ENCODE measurements around the gene SEMA5A.

Gene SEMA5A

DNA sequence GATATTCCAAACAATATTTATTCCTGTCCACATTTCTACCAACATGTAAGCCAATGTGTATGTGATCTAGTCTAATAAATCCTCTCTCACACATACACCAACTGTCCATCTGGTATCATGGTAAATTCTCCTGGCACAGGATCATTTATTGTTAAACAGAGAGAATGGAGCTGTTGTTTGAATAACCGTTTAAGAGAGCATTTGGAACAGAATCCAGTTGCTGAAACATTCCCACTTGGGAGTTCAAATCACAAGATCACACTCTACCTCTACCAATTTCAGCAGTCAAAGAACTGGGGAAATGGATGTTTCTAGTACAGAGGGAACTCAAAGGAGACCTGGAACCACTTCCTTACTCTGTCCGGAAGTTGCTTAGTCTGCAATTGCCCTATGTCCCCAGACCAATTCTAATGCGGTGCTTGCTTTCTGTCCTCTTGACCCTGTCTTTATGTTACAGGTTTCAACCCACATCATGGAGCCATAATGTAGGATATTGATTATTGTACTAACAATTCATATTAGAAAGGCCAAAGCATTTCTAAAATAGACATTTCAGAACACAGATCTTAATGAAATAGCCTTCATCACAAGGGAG, 488.4 kb downstream of the SEMA5A start:
- DNase-seq (ENCODE audit: low spot score): peak; percentile 94

- no peak for DNase-seq (ENCODE audit: low spot score)
Observed at GRCh38 chr5:9056046-9056445, 489.8 kb downstream of the SEMA5A start.

DNA sequence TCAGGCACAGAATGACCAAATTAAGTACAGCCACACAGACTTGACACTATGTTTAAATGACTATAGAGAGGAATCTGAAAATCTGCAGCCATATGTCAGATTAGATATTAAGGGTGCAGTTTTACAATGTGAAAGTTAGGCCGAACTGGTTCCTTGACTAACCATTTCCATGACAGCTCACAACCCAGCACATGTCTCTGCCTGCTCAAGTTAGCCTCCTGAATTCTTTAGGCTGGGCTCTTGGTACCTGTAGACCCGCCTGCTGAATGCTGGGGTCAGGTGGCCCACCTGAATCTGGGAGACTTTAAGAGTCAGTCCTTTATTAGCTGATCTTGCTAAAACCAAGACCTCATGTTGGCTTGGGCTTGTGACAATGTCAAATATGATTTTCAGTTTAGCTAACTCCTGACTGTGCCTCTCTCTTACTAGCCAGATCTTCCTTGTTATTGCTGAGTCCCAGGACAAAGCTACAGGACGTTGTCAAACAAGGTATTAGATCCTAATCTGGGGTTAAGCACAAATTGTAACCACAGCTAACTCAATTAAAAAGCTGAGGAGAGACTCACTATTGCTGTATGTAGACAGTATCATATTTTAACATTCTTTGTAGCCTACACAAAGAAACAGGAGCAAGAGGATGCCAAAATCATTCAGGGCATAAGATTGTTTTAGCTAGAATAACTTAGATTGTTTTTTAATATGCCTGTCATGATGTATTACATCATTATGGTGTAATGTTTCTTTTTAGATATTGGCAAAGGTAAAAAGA, 490.9 kb downstream of the SEMA5A start:
- no peak for DNase-seq (ENCODE audit: low spot score)

DNA sequence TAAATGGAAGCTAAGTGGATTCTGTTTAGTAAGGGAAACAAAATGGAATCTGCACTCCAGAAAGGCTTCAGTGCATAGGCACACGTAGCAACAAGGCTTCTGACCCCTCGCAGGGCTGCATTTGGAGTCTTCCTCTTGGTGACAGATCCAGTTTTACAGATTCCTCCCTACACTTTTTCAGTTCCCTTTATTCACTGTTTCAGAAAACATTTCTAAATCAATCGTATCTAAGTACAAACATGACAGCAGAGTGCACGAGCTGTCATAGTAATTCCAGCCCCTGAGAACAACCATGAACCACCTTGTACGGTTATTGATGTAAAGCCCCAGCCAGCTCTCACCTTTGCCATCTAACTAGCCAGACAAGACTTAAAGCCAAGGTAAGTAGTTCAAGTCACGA, 491.6 kb downstream of the SEMA5A start:
- no peak for DNase-seq (ENCODE audit: low spot score)

DNA sequence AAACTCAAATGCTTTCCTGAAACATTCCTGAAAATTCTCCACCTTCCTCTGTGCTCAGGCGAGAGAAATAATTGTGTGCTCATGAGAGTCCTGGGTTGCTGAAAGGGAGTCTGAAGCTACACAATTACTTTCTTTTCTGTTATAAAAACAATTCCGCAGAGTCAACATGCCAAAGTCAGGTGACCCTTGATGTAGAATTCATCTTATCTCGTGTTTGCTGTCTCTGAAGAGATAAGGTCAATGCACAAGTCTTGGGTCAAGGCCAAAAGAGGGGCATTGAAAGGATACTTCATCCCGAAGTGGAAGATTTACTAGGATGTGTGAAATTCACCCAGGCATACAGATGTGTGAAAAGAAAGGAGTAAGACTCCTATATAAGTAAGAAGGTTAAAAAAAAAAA, 493.5 kb downstream of the SEMA5A start:
- DNase-seq (ENCODE audit: low spot score): no peak

- DNase-seq (ENCODE audit: low spot score): no peak
Observed at GRCh38 chr5:9051779-9052178, 494.1 kb downstream of the SEMA5A start.

DNA sequence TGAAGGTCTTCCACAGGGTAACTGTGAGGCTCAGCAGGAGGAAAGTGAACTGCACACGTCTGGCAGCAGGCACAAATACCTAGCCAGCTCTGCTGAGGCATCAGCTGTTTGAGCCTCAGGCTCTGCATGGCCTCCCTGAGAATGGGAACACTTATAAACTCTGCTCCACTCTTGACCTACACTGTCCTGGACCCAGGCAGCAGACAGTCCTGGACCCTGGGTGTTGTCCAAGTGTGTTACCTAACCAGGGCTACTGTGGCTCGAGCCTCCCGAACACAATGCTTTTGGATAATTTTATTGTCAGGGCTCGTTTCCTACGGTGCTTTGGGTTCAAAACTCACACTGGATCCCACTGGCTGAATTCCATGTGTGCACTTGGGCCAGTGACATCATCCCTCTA, 497.9 kb downstream of the SEMA5A start:
- no peak for DNase-seq (ENCODE audit: low spot score)

GRCh38 chr5:9046756-9047481, 499.0 kb downstream of the SEMA5A start:
- DNase-seq (ENCODE audit: low spot score): no peak

DNA sequence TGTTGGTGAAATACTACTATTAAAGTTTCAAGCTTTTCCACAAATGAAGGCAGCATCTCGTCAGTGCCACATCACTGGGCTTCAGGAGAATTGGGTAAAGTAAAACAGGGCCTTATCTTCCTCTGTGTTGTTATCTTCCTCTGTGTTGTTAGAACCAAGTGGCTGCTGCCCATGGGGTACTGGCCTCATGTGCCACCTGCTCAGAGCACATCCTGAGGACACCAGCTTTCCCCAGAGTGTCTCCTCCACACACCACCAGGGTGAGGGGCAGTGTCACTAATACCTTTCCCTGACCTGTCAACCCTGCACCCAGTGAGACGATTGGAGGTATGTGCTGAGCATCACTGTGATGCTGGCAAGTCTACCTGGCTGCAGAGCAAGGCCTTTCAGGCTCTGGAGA, 499.9 kb downstream of the SEMA5A start:
- DNase-seq (ENCODE audit: low spot score): no peak

GRCh38 chr5:9042241-9042640, 503.6 kb downstream of the SEMA5A start:
- no peak for DNase-seq (ENCODE audit: low spot score)

DNA sequence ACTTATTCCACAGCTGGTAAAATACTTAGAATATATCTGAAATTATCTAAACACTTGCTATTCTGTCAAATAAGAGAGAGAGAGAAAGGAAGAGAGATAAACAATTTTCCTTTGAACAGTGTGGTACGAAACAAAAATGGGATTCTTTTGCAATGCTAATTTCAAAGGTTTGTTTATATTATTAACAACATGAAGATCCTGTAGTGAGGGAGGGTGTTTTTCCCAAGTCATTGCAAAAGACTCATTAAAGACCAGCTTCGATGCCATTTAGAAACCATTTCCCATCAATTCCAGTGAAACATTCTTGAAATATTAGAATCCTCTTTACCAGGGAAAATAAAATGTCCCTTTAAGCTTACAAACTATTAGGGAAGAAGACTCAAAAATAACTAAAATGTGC, 505.4 kb downstream of the SEMA5A start:
- no peak for DNase-seq (ENCODE audit: low spot score)

GRCh38 chr5:9037048-9037447, 508.8 kb downstream of the SEMA5A start:
- no peak for DNase-seq (ENCODE audit: low spot score)

DNA sequence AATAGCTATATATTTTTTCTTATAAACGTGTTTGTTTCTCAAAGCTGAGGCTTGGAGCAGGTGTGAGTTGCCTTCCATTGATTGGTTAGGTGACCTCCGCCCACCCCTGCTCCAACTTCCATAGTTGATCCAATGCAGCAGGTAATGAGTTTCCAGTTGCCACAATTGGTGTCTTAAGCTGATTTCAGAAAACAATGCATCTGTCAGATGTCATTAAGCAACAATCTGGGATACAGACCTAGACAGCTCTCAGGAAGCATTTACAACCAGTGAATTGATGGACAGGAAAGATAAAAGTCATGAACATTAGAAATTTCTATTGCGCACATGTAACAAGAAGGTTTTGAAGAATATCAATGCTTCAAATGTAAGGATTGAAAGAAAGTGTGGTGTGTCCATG, 510.5 kb downstream of the SEMA5A start:
- DNase-seq (ENCODE audit: low spot score): no peak

DNA sequence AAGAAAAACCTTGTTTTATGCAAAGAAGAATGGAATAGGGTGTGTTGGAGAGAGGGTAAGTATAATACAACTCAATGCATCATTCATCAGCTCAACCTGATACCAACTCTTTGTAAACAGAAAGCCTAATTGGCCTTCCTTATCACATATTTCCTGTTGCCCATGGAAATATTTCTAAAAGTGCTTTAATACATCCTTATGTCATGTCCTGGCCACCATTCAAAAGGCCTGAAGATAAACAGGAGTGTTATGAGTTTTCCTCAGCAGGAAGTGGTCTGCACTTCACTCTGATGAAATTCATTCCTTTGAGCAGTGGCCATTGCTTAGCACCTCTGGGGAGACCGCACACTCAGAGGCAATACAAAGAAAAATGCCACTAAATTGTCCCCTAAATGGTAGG, 511.2 kb downstream of the SEMA5A start:
- no peak for DNase-seq (ENCODE audit: low spot score)

GRCh38 chr5:9033524-9033923, 512.4 kb downstream of the SEMA5A start:
- no peak for DNase-seq (ENCODE audit: low spot score)

- DNase-seq (ENCODE audit: low spot score): no peak
Observed at GRCh38 chr5:9025942-9026341, 519.9 kb downstream of the SEMA5A start.

DNA sequence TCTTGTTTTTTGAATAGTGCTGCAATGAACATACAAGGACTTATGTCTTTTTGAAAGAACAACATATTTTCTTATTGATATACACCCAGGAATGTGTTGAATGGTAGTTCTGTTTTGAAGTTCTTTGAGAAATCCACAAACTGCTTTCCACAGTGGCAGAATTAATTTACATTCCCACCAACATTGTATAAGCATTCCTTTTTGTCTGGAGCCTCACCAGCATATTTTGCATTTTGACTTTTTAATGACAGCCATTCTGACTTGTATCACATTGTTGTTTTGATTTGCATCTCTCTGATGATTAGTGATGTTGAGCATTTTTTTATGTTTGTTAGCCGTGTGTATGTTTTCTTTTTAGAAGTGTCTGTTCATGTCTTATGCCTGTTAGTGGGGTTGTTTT, 524.9 kb downstream of the SEMA5A start:
- no peak for DNase-seq (ENCODE audit: low spot score)

DNA sequence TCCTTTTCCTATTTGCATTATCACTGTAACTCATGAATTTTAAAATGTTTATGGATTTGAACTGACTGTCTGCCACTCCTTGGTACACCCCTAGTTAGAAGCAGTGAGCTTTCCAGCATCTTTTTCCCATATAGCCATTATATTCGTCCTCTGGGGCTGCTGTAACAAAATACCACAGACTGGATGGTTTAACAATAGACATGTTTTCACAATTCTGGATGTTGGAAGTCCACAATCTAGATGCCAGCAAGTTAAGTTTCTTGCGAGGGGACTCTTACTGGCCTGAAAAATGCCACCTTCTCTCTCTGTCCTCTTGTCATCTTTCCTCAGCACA, 530.0 kb downstream of the SEMA5A start:
- DNase-seq (ENCODE audit: low spot score): no peak

- no peak for DNase-seq (ENCODE audit: low spot score)
Observed at GRCh38 chr5:9015260-9015936, 530.5 kb downstream of the SEMA5A start.

DNA sequence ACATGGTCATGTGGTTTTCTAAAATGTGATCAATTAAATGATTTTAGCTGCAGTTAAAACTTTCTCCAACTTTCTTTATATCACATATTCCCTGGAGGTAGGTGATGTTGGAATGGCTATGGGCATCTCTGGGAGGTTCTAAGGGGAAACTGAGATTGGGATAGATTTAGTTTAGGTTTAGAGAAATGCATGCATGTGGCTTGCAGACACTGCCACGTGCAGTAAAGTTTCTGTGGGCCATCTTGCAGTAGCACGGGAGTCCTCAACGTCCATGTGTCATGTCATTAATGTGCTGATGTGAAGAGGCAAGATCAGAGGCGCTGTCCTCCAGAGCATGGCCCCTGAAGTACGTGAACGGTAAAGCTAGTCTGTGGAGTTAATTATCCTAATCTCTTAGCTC, 532.7 kb downstream of the SEMA5A start:
- DNase-seq (ENCODE audit: low spot score): no peak

- DNase-seq (ENCODE audit: low spot score): no peak
Observed at GRCh38 chr5:9009931-9010651, 535.8 kb downstream of the SEMA5A start.

GRCh38 chr5:8997542-8998070, 548.3 kb downstream of the SEMA5A start:
- DNase-seq (ENCODE audit: low spot score): no peak
